Right cardiac atrium (tissue), 5 donors: Measurements from ENCODE around the gene UBE2R2. TPM values are rescaled to one million over a fixed set of nuclear protein-coding genes. Genes with fewer than 3 reads are reported as not detected.

Experiments
- ATAC-seq, 2 donors: fragments of 200-7000 bp; cut with Tn5 transposase; one replicate each; pipeline versions ENCODE4 v1.8.0 to v1.9.1; 2020; ENCODE audit warnings: moderate library complexity in 2 of 2, mild to moderate bottlenecking in 1 of 2
- DNase-seq, 3 donors: peaks; one replicate each; pipeline ENCODE4 v3.0.0-alpha.2; 2020
- H3K27ac ChIP-seq: one replicate; pipeline ENCODE4 v1.5.1; 2013; ENCODE audit warnings: mild to moderate bottlenecking, low read length, control low read depth, moderate library complexity
- H3K27me3 ChIP-seq: one replicate; pipeline ENCODE4 v1.6.1; 2013; ENCODE audit not compliant: control insufficient read depth, insufficient read depth
- H3K4me1 ChIP-seq: one replicate; pipeline ENCODE4 v1.6.1; 2013; ENCODE audit warnings: low read length; ENCODE audit not compliant: control insufficient read depth, insufficient read depth
- H3K4me3 ChIP-seq: one replicate; pipeline ENCODE4 v1.5.1; 2013; ENCODE audit warnings: low read length, control low read depth
- H3K9me3 ChIP-seq: one replicate; pipeline ENCODE4 v1.6.1; 2013; ENCODE audit warnings: low read length; ENCODE audit not compliant: control insufficient read depth
- WGBS: extraction: QIAGEN DNeasy Blood & Tissue Kit; methylation state at CpG from one replicate; pipeline ENCODE4 v1.1.7; 2013; 5-methylcytosine and 5-hydroxymethylcytosine counted together
- intact Hi-C, 4 donors: fragments of 100-400 bp; cut with DNase I; formaldehyde crosslinking; loops; one replicate each; pipeline versions ENCODE4 v1.11.0 to v1.14.0; 2022 to 2023
- polyA plus RNA-seq: library from polyadenylated mRNA; stranded (reverse); fragments of 200-250 nt; gene quantifications from one replicate; pipeline ENCODE4 v1.2.3, GENCODE V29; 2013
- total RNA-seq, 4 donors: library from RNA; stranded (reverse); fragmentation: NEBNext Ultra II Directional; extraction: Animal tissue kit (Norgen Biotek cat#: 25700); gene quantifications; one replicate each; pipeline ENCODE4 v1.2.1, GENCODE V29; 2021
- donor health status: healthy with polysubstance abuse.
- donor health status: DM: no; HTN: yes; CAD: no.
- donor health status: DM: no; HTN: no; CAD: no.
- donor health status: DM: no; HTN: yes; CAD: no; lungs with severe emphysema.
- donor health status: DM: yes; HTN: yes; CAD: no.

The UBE2R2 gene
- total and polyA plus RNA-seq, 5 donors = 23.9 to 43.8 (median 37.0) TPM

GRCh38 chr9:33964086-33964768 lies 147.3 kb downstream of the UBE2R2 start:
- Histone ChIP-seq H3K4me1 (no peaks in the 10 kb centered on the region), H3K27me3 (no peaks in the 10 kb centered on the region), H3K4me3 (no peak overlapping the region), H3K27ac (no peak overlapping the region), H3K9me3 (no peaks in the 10 kb centered on the region)
- intact Hi-C loops = no loop called here
- no peak for DNase-seq
- no peak for ATAC-seq
- WGBS = 88% methylated on average over 2 of the region's 2 CpGs

Other genes with a start within 250 kb of the UBE2R2 start
- not detected for gene PRSS3, start 21.6 kb upstream of the UBE2R2 start, total RNA-seq
- gene PRSS3, start 21.6 kb upstream of the UBE2R2 start, polyA plus RNA-seq = not detected
- gene UBAP2, start 231.7 kb downstream of the UBE2R2 start, total RNA-seq = 10 to 100 TPM; 22.2 to 27.7 (median 26.6) TPM
- 10.2 TPM for gene UBAP2, start 231.7 kb downstream of the UBE2R2 start, polyA plus RNA-seq